Tibial nerve (tissue), 4 donors: ENCODE results near the gene NPIPA7.
"Not testable (repeated sequence)": the region's sequence is repeated elsewhere in the genome, so short reads cannot be mapped to it uniquely, and the experiment has no call there.

Experiments used
- EP300 ChIP-seq, 2 donors: sonication (generic); formaldehyde crosslinking; IDR thresholded peaks; one replicate each; pipeline ENCODE4 v1.6.1; 2017; ENCODE audit warnings: antibody characterized with exemption in 2 of 2, mild to moderate bottlenecking in 1 of 2
- POLR2A ChIP-seq, 2 donors: fragments of 450-650 bp; IDR thresholded peaks; one replicate each; pipeline ENCODE4 v1.6.1; 2017; ENCODE audit warnings: antibody characterized with exemption in 2 of 2, mild to moderate bottlenecking in 2 of 2, moderate library complexity in 2 of 2
- TF ChIP-seq, protein P1 (sequence below), 5 experiments: fragments of 200-600 bp in 3 of 5; fragments of 450-650 bp in 2 of 5; sonication (generic) in 3 of 5; IDR thresholded peaks; one replicate each; pipeline ENCODE4 v1.5.1; 2016 to 2019; ENCODE audit warnings: antibody characterized with exemption in 5 of 5, mild to moderate bottlenecking in 3 of 5, moderate library complexity in 2 of 5

DNA sequence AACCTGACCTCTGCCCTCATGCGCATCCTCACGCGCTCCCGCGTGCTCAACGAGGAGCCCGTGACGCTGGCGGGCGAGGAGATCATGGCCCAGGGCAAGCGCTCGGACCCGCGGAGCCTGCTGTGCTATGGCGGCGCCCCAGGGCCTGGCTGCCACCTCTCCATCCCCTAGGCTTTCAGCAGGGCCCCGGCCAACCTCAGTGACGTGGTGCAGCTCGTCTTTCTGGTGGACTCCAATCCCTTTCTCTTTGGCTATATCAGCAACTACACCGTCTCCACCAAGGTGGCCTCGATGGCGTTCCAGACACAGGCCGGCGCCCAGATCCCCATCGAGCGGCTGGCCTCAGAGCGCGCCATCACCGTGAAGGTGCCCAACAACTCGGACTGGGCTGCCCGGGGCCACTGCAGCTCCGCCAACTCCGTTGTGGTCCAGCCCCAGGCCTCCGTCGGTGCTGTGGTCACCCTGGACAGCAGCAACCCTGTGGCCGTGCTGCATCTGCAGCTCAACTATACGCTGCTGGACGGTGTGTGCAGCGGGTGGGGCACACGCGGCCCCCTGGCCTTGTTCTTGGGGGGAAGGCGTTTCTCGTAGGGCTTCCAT is 7.7 kb upstream of the NPIPA7 start:
- TF ChIP-seq, protein P1, sequence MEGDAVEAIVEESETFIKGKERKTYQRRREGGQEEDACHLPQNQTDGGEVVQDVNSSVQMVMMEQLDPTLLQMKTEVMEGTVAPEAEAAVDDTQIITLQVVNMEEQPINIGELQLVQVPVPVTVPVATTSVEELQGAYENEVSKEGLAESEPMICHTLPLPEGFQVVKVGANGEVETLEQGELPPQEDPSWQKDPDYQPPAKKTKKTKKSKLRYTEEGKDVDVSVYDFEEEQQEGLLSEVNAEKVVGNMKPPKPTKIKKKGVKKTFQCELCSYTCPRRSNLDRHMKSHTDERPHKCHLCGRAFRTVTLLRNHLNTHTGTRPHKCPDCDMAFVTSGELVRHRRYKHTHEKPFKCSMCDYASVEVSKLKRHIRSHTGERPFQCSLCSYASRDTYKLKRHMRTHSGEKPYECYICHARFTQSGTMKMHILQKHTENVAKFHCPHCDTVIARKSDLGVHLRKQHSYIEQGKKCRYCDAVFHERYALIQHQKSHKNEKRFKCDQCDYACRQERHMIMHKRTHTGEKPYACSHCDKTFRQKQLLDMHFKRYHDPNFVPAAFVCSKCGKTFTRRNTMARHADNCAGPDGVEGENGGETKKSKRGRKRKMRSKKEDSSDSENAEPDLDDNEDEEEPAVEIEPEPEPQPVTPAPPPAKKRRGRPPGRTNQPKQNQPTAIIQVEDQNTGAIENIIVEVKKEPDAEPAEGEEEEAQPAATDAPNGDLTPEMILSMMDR (IDR thresholded peaks at IDR 0.05) = not testable (repeated sequence)
- not testable (repeated sequence) for TF ChIP-seq EP300, POLR2A (IDR thresholded peaks at IDR 0.05)
